IPS-18a (cell line): ENCODE measurements around the gene CCDC175.

Experiments used
- H3K27ac ChIP-seq: one replicate; pipeline ENCODE4 v1.5.1; 2013; ENCODE audit warnings: low read length
- H3K27me3 ChIP-seq: one replicate; pipeline ENCODE4 v1.6.1; 2013; ENCODE audit warnings: mild to moderate bottlenecking, low read length; ENCODE audit not compliant: control insufficient read depth, insufficient read depth
- H3K36me3 ChIP-seq: one replicate; pipeline ENCODE4 v1.6.1; 2013; ENCODE audit warnings: low read depth, low read length; ENCODE audit not compliant: control insufficient read depth
- H3K4me1 ChIP-seq: one replicate; pipeline ENCODE4 v1.6.1; 2013; ENCODE audit warnings: low read depth, low read length; ENCODE audit not compliant: control insufficient read depth
- H3K4me3 ChIP-seq: one replicate; pipeline ENCODE4 v1.5.1; 2013; ENCODE audit warnings: low read length
- H3K9ac ChIP-seq: one replicate; pipeline ENCODE4 v1.6.1; 2013; ENCODE audit warnings: mild to moderate bottlenecking, low read length, moderate library complexity
- H3K9me3 ChIP-seq: one replicate; pipeline ENCODE4 v1.6.1; 2013; ENCODE audit warnings: low read depth, low read length; ENCODE audit not compliant: control insufficient read depth

Gene CCDC175

DNA sequence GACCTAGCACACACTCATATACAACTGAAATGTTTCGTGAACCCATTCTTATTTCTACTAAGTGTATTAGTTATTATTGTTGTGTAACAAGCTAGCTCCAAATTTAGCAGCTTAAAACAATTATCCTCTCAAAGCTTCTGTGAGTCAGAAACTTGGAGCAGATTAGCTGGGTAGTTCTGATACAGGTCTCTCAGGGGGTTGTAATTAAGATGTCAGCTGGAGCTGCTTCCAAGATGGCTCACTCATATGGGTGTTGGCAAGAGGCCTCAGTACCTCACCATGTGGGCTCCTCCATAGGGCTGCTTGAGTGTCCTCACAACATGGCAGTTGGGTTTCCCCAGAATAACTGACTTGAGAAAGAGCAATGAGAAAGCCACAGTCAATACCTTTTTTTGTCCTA is 121.2 kb downstream of the CCDC175 start:
- Histone ChIP-seq H3K27me3 (no peaks in the 10 kb centered on the region), H3K4me3 (no peak overlapping the region), H3K4me1 (no peaks in the 10 kb centered on the region), H3K36me3 (no peaks in the 10 kb centered on the region), H3K9ac (no peak overlapping the region), H3K9me3 (no peaks in the 10 kb centered on the region), H3K27ac (no peak overlapping the region)
